ENCODE data around the gene BLOC1S1. TPM values are rescaled to one million over a fixed set of nuclear protein-coding genes. Genes with fewer than 3 reads are reported as not detected.

The BLOC1S1 gene
- total RNA-seq = 55.7 and 100 TPM in 2 replicates

GRCh38 chr12:55715833-55716581 lies at the start of gene BLOC1S1:
Gene BLOC1S1, plus strand, starts transcription at chr12:55716046. Its CDS starts 6 bp downstream, at chr12:55716052.

GRCh38 chr12:55707841-55708694 lies 7.8 kb upstream of the BLOC1S1 start, which contains the start of gene ITGA7:
Gene ITGA7, minus strand, starts transcription at chr12:55707904. Its CDS starts 222 bp downstream, at chr12:55707682.

GRCh38 chr12:55720071-55720564 lies 4.3 kb downstream of the BLOC1S1 start, which contains the start of gene RDH5:
Gene RDH5, plus strand, starts transcription at chr12:55720393. Its CDS starts 792 bp downstream, at chr12:55721185.

DNA sequence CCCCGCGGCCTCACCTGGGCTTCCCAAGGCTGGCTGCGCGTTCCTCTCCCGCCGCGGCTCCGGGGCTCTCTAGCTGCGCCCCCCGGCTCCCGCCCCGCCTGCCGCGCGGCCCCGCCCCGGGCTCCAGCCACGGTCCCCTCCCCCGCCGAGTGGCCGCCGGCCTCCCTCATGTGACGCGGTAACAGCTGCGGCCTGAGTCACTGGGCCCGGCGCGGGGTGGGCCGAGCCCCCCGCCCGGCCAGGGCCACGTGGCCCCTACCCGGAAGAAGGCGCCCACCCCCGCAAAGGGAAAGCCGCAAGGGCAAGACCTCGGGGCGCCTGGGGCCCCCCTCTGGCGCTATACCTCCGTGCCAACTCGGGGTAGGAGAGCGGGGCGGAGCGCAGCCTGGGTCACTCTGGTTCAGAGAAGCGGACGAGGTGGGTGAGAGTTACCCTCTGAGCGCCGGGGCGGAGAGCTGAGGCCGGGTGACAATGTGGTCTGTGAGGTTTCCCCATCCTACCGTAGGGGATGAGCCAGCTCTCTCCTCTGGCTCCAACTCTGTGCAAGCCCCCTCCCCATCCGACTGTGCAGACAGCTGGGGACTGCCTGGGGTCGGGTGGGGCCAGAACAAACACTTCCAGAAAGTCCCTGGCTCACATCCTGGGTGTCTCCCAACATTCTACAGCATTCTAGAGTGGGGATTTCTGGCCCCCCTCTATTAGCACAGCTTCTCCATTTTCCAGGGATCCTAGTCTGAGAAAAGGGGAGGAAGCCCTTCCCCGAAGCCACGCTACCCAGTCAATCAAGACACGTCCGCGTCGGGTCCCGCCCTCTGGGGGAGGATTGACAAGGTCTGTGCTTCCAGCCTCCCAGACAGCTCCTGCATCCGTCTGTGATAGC lies 13.3 kb downstream of the BLOC1S1 start, which contains the start of gene CD63:
Gene CD63, minus strand, starts transcription at position 71 of the 880 bp plus-strand sequence. CDS start 668 bp downstream, outside the sequence.

GRCh38 chr12:55742719-55743405 lies 27.0 kb downstream of the BLOC1S1 start, which contains the start of gene GDF11:
Gene GDF11, plus strand, starts transcription at chr12:55743122. Its CDS starts 195 bp downstream, at chr12:55743317.

Small RNAs within 50 kb of the gene (small RNA-seq; reads per million reads assigned to genes)
- gene AC009779.1 (ENCODE audit: low replicate concordance) (not detected), gene RF00017 (ENCODE audit: low replicate concordance) (not detected)

Other genes starting within 250 kb of the BLOC1S1 start
- not detected in 2 replicates for gene OR6C70, start 245.9 kb upstream of the BLOC1S1 start, total RNA-seq
- gene OR6C68, start 223.7 kb upstream of the BLOC1S1 start, total RNA-seq = not detected in 2 replicates
- gene OR6C4, start 166.4 kb upstream of the BLOC1S1 start, total RNA-seq = not detected in 2 replicates
- gene OR2AP1, start 143.6 kb upstream of the BLOC1S1 start, total RNA-seq = not detected in 2 replicates
- not detected in 2 replicates for gene OR10P1, start 79.2 kb upstream of the BLOC1S1 start, total RNA-seq
- gene ITGA7, start 8.1 kb upstream of the BLOC1S1 start, total RNA-seq = under 0.01 and 0.14 TPM in 2 replicates
- 0.66 and 6.2 TPM in 2 replicates for gene RDH5, start 4.3 kb downstream of the BLOC1S1 start, total RNA-seq
- gene CD63, start 13.0 kb downstream of the BLOC1S1 start, total RNA-seq = 942 and 1,516 TPM in 2 replicates
- 5.3 and 10.6 TPM in 2 replicates for gene GDF11, start 27.1 kb downstream of the BLOC1S1 start, total RNA-seq
- 53.3 and 65.9 TPM in 2 replicates for gene SARNP, start 101.7 kb downstream of the BLOC1S1 start, total RNA-seq
- 26.3 and 27.8 TPM in 2 replicates for gene ORMDL2, start 102.0 kb downstream of the BLOC1S1 start, total RNA-seq
- 35.2 and 56.0 TPM in 2 replicates for gene DNAJC14, start 113.5 kb downstream of the BLOC1S1 start, total RNA-seq
- 9.0 and 11.2 TPM in 2 replicates for gene MMP19, start 126.9 kb downstream of the BLOC1S1 start, total RNA-seq
- 27.9 and 33.9 TPM in 2 replicates for gene PYM1, start 211.8 kb downstream of the BLOC1S1 start, total RNA-seq
- gene DGKA, start 215.1 kb downstream of the BLOC1S1 start, total RNA-seq = 32.4 and 42.4 TPM in 2 replicates
- 0.72 and 0.88 TPM in 2 replicates for gene PMEL, start 250.0 kb downstream of the BLOC1S1 start, total RNA-seq

Data from placental pericyte (primary cell).